Measurements from ENCODE around the gene DSTYK.

- TF ChIP-seq POLR2A (IDR thresholded peaks at IDR 0.05; ENCODE audit: low read length) (no peak), GATA1 (IDR thresholded peaks at IDR 0.05; ENCODE audit: low read depth, low read length) (no peak)
Measured at GRCh38 chr1:205137901-205138300, 73.6 kb downstream of the DSTYK start.
